Neural crest cell (in vitro differentiated cells): Measurements from ENCODE around the gene WDR86. TPM values are rescaled to one million over a fixed set of nuclear protein-coding genes. Genes with fewer than 3 reads are reported as not detected.

ENCODE experiments used
- DNase-seq: peaks from one replicate; pipeline ENCODE4 v3.0.0; 2021; ENCODE audit warnings: low read depth, mixed read lengths, low spot score
- H3K27ac Mint-ChIP-seq: one replicate; pipeline ENCODE4 v1.8.0; 2021; ENCODE audit warnings: mild to moderate bottlenecking, mixed read lengths; ENCODE audit not compliant: unreplicated experiment
- H3K27me3 Mint-ChIP-seq: 2 replicates; pipeline ENCODE4 v1.8.0; 2021; ENCODE audit warnings: low read depth, mild to moderate bottlenecking, mixed read lengths
- H3K36me3 Mint-ChIP-seq: 2 replicates; pipeline ENCODE4 v1.8.0; 2021; ENCODE audit warnings: low read depth, mild to moderate bottlenecking, mixed read lengths
- H3K4me1 Mint-ChIP-seq: 2 replicates; pipeline ENCODE4 v1.8.0; 2021; ENCODE audit warnings: mixed read lengths
- H3K4me3 Mint-ChIP-seq: one replicate; pipeline ENCODE4 v1.8.0; 2021; ENCODE audit warnings: mild to moderate bottlenecking, mixed read lengths
- H3K9me3 Mint-ChIP-seq: 2 replicates; pipeline ENCODE4 v1.8.0; 2021; ENCODE audit warnings: mixed read lengths
- total RNA-seq: library from RNA; stranded (reverse); gene quantifications from 2 replicates; pipeline ENCODE4 v1.2.1, GENCODE V29; 2021
- TF ChIP-seq, protein P1 (sequence below): fragments of 200-600 bp; sonication (generic); conservative IDR thresholded peaks from 2 replicates; pipeline ENCODE4 v1.5.0; 2021; ENCODE audit warnings: antibody characterized with exemption, mild to moderate bottlenecking

WDR86 gene
- total RNA-seq, 1 donor from 2014 or later = 29.8 TPM

DNA sequence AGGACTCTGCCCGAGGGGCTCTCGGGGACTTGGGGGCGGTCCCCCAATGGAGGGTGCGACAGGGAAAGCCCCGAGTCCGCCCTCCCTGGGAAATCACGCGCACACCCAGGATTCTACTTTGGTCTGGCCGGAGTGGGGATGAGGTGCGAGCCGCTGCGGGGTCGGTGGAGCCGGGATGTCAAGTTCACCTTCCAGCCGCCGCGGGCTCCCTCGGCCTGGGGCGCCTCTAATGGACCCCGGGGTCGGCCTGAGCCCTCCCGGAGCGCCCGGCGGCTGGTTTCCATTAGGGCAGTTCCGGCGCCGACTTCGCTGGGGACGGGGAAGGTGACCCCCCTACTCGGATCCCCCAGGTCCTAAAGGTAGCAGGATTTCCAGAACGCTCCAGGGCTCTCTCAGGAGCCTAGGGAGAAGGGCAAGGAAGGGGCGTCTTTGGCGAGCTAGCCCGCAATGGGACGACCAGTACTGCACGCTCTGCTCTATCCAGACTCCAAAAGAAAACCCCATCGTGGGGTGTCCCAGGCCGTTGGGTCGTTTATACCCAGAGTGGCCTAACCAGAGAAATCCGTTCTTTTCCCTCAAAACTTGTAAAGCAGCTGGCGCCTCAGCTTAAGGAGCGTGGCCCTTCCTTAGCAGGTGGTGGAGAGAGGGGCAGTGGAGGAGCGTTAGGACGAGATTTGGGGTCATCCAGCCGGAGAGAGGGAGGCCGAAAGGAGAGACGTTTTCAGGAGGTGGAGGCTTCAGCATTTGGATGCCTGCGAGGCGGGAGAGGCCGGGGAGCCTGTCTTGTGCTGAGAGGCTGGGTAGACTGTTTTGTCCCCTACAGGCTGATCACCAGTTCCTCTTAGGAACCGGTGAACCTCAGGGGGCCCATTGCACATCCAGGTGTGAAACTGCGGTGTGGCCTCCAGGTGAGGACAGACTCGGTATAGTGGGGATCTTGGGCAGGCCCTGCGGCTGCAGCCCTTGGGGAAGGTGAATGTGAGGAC, 860 bp upstream of the WDR86 start:
- Mint-ChIP-seq H3K9me3 (no peaks in the 10 kb centered on the region), H3K27me3 (peaks cover 31% of the 10 kb centered on the region), H3K27ac (peak overlapping the region; percentile 19), H3K4me1 (peaks cover 23% of the 10 kb centered on the region), H3K4me3 (peak overlapping the region; percentile 89), H3K36me3 (no peaks in the 10 kb centered on the region)
- TF ChIP-seq, protein P1, sequence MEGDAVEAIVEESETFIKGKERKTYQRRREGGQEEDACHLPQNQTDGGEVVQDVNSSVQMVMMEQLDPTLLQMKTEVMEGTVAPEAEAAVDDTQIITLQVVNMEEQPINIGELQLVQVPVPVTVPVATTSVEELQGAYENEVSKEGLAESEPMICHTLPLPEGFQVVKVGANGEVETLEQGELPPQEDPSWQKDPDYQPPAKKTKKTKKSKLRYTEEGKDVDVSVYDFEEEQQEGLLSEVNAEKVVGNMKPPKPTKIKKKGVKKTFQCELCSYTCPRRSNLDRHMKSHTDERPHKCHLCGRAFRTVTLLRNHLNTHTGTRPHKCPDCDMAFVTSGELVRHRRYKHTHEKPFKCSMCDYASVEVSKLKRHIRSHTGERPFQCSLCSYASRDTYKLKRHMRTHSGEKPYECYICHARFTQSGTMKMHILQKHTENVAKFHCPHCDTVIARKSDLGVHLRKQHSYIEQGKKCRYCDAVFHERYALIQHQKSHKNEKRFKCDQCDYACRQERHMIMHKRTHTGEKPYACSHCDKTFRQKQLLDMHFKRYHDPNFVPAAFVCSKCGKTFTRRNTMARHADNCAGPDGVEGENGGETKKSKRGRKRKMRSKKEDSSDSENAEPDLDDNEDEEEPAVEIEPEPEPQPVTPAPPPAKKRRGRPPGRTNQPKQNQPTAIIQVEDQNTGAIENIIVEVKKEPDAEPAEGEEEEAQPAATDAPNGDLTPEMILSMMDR = no peak
- DNase-seq = peak; percentile 36

- peak; percentile 27 for DNase-seq
- peak overlapping the region; percentile 35 for H3K27ac Mint-ChIP-seq
- H3K27me3 Mint-ChIP-seq = peaks cover 28% of the 10 kb centered on the region
- no peaks in the 10 kb centered on the region for H3K9me3 Mint-ChIP-seq
- no peaks in the 10 kb centered on the region for H3K36me3 Mint-ChIP-seq
- TF ChIP-seq, protein P1 = no peak
- peaks cover 26% of the 10 kb centered on the region for H3K4me1 Mint-ChIP-seq
- H3K4me3 Mint-ChIP-seq = peak overlapping the region; percentile 92
Observed at GRCh38 chr7:151408839-151409666, 785 bp downstream of the WDR86 start.

GRCh38 chr7:151408498-151408838, 1.4 kb downstream of the WDR86 start:
- no peak for DNase-seq
- Mint-ChIP-seq H3K36me3 (no peaks in the 10 kb centered on the region), H3K4me1 (peaks cover 30% of the 10 kb centered on the region), H3K27me3 (peaks cover 28% of the 10 kb centered on the region), H3K9me3 (no peaks in the 10 kb centered on the region), H3K27ac (peak overlapping the region; percentile 35), H3K4me3 (peak overlapping the region; percentile 92)
- TF ChIP-seq, protein P1 = no peak

DNA sequence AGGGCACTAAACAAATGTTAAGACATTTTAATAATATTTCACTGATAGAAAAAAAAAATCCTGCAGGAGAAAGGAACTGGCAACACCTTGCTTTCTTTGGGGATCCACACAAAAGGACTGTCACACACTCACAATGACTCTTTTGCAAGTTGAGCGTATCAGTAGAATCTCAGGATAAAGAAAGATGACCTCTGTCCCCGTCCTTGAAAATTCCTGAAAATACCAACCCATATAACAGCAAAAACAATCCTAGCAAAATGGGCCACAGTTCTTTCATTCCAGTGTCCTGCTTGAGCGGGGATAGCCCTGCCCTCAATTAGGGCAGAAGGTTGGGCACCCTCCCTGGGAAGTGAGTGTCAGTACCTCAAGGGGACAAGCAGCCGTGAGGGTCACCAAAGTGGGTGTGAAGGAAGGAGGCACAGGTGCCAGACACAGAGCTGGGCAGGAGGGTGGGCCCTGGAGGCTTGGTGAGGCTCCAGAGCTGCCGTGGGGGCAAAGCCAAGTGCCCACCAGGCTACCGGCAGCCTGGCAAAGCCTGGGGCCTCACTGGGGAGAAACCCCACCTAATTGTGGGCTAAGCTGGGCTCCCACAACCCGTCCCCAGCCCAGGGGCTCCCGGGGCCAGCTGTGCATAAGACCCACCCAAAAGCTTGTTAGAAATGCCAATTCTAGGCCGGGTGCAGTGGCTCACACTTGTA, 2.8 kb downstream of the WDR86 start:
- Mint-ChIP-seq H3K9me3 (no peaks in the 10 kb centered on the region), H3K4me1 (peaks cover 32% of the 10 kb centered on the region), H3K27me3 (peaks cover 18% of the 10 kb centered on the region), H3K27ac (peak overlapping the region; percentile 19), H3K36me3 (peaks cover 2% of the 10 kb centered on the region), H3K4me3 (peak overlapping the region; percentile 87)
- DNase-seq = no peak
- TF ChIP-seq, protein P1 = no peak
